Measurements from ENCODE around the gene HIRIP3. TPM values are rescaled to one million over a fixed set of nuclear protein-coding genes. Genes with fewer than 3 reads are reported as not detected.
A peak's percentile ranks its signal among the peaks of the same experiment; 100 is the strongest.

Gene HIRIP3
- total and polyA plus RNA-seq, 2 of the 13 experiments (the other 11 are each of a cell fraction or from before 2014, with no cell fraction given), result 12.6 to 17.2 TPM

DNA sequence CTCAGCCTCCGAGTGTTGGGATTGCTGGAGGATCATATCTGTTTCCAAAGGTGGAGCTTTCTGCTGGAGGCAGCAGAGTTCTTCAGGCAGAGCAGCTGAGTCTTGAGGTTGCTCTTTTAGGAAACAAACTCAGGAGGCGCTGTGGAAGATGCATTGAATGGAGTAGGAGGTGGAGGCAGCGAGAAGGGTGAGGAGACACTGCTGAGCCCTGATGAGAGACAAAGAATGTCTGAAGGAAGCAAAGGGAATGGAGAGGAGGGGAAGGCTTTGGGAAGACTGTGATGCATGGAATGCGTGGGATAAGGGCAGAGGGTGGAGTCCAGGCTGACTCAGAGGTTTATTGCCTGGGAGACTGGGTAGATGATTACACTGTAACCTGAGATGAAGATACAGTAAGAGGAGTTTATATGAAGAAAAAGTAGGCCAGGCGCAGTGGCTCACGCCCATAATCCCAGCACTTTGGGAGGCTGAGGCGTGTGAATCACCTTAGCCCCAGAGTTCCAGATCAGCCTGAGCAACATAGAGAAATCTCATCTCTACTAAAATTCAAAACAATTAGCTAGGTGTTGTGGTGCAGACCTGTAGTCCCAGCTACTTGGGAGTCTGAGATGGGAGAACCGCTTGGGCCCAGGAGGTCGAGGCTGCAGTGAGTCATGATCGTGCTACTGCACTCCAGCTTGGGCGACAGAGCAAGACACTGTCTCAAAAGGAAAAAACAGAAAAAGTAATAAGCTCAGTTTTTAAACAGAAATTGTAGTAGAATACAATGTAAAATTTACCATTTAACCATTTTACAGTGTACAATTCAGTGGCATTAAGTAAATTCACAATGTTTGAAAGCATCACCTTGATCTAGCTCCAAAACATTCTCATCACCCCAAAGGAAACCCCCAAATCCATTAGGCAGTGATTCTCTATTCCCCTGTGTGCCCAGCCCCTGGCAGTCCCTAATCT, 51.3 kb downstream of the HIRIP3 start (continued):
- no peak for TF ChIP-seq FOXA1 (IDR thresholded peaks at IDR 0.05)
- TF ChIP-seq FOXA1 (CRISPR knock-in tag; IDR thresholded peaks at IDR 0.05), result peak; percentile 71
- 0 out of 2 replicates have a peak, but pooled peaks have one; percentile 37 for TF ChIP-seq ZNF792 (CRISPR knock-in tag; IDR thresholded peaks at IDR 0.05)
- peak in 1 of 2 experiments; percentile 58; a peak in 1 of 4 replicates for TF ChIP-seq KLF16 (CRISPR knock-in tag; IDR thresholded peaks at IDR 0.05)
- TF ChIP-seq, protein P1, sequence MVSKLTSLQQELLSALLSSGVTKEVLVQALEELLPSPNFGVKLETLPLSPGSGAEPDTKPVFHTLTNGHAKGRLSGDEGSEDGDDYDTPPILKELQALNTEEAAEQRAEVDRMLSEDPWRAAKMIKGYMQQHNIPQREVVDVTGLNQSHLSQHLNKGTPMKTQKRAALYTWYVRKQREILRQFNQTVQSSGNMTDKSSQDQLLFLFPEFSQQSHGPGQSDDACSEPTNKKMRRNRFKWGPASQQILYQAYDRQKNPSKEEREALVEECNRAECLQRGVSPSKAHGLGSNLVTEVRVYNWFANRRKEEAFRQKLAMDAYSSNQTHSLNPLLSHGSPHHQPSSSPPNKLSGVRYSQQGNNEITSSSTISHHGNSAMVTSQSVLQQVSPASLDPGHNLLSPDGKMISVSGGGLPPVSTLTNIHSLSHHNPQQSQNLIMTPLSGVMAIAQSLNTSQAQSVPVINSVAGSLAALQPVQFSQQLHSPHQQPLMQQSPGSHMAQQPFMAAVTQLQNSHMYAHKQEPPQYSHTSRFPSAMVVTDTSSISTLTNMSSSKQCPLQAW (CRISPR knock-in tag; IDR thresholded peaks at IDR 0.05), result peak; percentile 86
- TF ChIP-seq, protein P2, sequence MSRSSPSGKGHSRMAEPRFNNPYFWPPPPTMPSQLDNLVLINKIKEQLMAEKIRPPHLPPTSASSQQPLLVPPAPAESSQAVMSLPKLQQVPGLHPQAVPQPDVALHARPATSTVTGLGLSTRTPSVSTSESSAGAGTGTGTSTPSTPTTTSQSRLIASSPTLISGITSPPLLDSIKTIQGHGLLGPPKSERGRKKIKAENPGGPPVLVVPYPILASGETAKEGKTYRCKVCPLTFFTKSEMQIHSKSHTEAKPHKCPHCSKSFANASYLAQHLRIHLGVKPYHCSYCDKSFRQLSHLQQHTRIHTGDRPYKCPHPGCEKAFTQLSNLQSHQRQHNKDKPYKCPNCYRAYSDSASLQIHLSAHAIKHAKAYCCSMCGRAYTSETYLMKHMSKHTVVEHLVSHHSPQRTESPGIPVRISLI (CRISPR knock-in tag; IDR thresholded peaks at IDR 0.05; ENCODE audit: borderline replicate concordance), result 0 out of 2 replicates have a peak, but pooled peaks have one; percentile 38
- peak in 1 of 2 experiments; percentile 29; a peak in 2 of 4 replicates for TF ChIP-seq EP300 (IDR thresholded peaks at IDR 0.05; ENCODE audit: low read depth in 2 of 2, low read length in 2 of 2)
- TF ChIP-seq EP300 (CRISPR knock-in tag; IDR thresholded peaks at IDR 0.05; ENCODE audit: borderline replicate concordance), result no peak; the same call in 1 of the 2 replicates
- TF ChIP-seq FOXP1 (IDR thresholded peaks at IDR 0.05), result 0 out of 2 replicates have a peak, but pooled peaks have one; percentile 30
- TF ChIP-seq FOXP1 (CRISPR knock-in tag; IDR thresholded peaks at IDR 0.05), result no peak
- TF ChIP-seq, protein P3, sequence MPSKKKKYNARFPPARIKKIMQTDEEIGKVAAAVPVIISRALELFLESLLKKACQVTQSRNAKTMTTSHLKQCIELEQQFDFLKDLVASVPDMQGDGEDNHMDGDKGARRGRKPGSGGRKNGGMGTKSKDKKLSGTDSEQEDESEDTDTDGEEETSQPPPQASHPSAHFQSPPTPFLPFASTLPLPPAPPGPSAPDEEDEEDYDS (CRISPR knock-in tag; IDR thresholded peaks at IDR 0.05), result peak; percentile 81
- 0 out of 2 replicates have a peak, but pooled peaks have one; percentile 9 for TF ChIP-seq CEBPG (CRISPR knock-in tag; IDR thresholded peaks at IDR 0.05)
- peak; percentile 30; the same call in 1 of the 2 replicates for TF ChIP-seq SALL1 (CRISPR knock-in tag; IDR thresholded peaks at IDR 0.05)
- no peak for TF ChIP-seq LCORL (IDR thresholded peaks at IDR 0.05)
- peak; percentile 36; the same call in 1 of the 2 replicates for TF ChIP-seq LCORL (CRISPR knock-in tag; IDR thresholded peaks at IDR 0.05)
- TF ChIP-seq KDM1A (CRISPR knock-in tag; IDR thresholded peaks at IDR 0.05), result peak; percentile 46; the same call in 1 of the 2 replicates
- no peak for TF ChIP-seq CBX1 (IDR thresholded peaks at IDR 0.05; ENCODE audit: low read depth)
- no peak for TF ChIP-seq NR2F6 (IDR thresholded peaks at IDR 0.05)
- TF ChIP-seq NR2F6 (CRISPR knock-in tag; IDR thresholded peaks at IDR 0.05), result peak; percentile 12; the same call in 1 of the 2 replicates
- TF ChIP-seq, protein P4, sequence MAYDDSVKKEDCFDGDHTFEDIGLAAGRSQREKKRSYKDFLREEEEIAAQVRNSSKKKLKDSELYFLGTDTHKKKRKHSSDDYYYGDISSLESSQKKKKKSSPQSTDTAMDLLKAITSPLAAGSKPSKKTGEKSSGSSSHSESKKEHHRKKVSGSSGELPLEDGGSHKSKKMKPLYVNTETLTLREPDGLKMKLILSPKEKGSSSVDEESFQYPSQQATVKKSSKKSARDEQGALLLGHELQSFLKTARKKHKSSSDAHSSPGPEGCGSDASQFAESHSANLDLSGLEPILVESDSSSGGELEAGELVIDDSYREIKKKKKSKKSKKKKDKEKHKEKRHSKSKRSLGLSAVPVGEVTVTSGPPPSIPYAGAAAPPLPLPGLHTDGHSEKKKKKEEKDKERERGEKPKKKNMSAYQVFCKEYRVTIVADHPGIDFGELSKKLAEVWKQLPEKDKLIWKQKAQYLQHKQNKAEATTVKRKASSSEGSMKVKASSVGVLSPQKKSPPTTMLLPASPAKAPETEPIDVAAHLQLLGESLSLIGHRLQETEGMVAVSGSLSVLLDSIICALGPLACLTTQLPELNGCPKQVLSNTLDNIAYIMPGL (CRISPR knock-in tag; IDR thresholded peaks at IDR 0.05; ENCODE audit: borderline replicate concordance in 1 of 2, low read depth in 1 of 2), result 0 out of 4 replicates have a peak, but pooled peaks of 1 of the 2 experiments have one; percentile 24
- TF ChIP-seq, protein P5, sequence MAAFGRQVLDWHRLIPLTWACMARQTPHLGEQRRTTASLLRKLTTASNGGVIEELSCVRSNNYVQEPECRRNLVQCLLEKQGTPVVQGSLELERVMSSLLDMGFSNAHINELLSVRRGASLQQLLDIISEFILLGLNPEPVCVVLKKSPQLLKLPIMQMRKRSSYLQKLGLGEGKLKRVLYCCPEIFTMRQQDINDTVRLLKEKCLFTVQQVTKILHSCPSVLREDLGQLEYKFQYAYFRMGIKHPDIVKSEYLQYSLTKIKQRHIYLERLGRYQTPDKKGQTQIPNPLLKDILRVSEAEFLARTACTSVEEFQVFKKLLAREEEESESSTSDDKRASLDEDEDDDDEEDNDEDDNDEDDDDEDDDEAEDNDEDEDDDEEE (CRISPR knock-in tag; IDR thresholded peaks at IDR 0.05), result peak; percentile 17; the same call in 1 of the 2 replicates
- TF ChIP-seq NCOA1 (CRISPR knock-in tag; IDR thresholded peaks at IDR 0.05), result 0 out of 2 replicates have a peak, but pooled peaks have one; percentile 36
- no peak for TF ChIP-seq ZBTB3 (CRISPR knock-in tag; IDR thresholded peaks at IDR 0.05; ENCODE audit: borderline replicate concordance, low read depth)
- TF ChIP-seq, protein P6, sequence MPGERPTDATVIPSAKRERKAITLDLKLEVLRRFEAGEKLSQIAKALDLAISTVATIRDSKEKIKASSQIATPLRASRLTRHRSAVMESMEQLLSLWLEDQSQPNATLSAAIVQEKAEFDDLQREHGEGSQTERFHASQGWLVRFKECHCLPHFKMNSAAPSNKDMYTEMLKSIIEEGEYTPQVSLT (CRISPR knock-in tag; IDR thresholded peaks at IDR 0.05; ENCODE audit: borderline replicate concordance, low read depth), result no peak

Data from HepG2 (cell line).